ENCODE results near the gene IGFBP1. TPM values are rescaled to one million over a fixed set of nuclear protein-coding genes. Genes with fewer than 3 reads are reported as not detected.

IGFBP1 gene
- total RNA-seq, 6 experiments from 2014 or later, result not detected

- TF ChIP-seq CTCF (IDR thresholded peaks at IDR 0.05), result no peak
- H3K27ac Mint-ChIP-seq, result peak within 1 kb of the TSS; percentile 85; the same call in 1 of the 2 replicates
- peaks cover 31% of the 10 kb centered on the region for H3K4me1 Mint-ChIP-seq (ENCODE audit: low read depth)
- H3K36me3 Mint-ChIP-seq (ENCODE audit: low read depth), result peaks cover 10% of the 10 kb centered on the region; the same call in 1 of the 2 replicates
- H3K27me3 Mint-ChIP-seq (ENCODE audit: insufficient read depth), result no peaks in the 10 kb centered on the region
- H3K4me3 Mint-ChIP-seq, result no peak within 1 kb of the TSS
- no peak for DNase-seq
- H3K9me3 Mint-ChIP-seq, result peaks cover 7% of the 10 kb centered on the region; the same call in 1 of the 2 replicates
Measured at GRCh38 chr7:45873035-45873354, 15.3 kb upstream of the IGFBP1 start, which contains the start of gene CCDC201. Gene CCDC201, minus strand, starts transcription at chr7:45873082. Its CDS starts 75 bp downstream, at chr7:45873007.

- peaks cover 31% of the 10 kb centered on the region for H3K4me1 Mint-ChIP-seq (ENCODE audit: low read depth)
- H3K36me3 Mint-ChIP-seq (ENCODE audit: low read depth), result peaks cover 14% of the 10 kb centered on the region
- H3K27me3 Mint-ChIP-seq (ENCODE audit: insufficient read depth), result no peaks in the 10 kb centered on the region
- no peak overlapping the region for H3K4me3 Mint-ChIP-seq
- H3K27ac Mint-ChIP-seq, result no peak overlapping the region
- TF ChIP-seq CTCF (IDR thresholded peaks at IDR 0.05), result no peak
- H3K9me3 Mint-ChIP-seq, result peaks cover 11% of the 10 kb centered on the region; the same call in 1 of the 2 replicates
- no peak for DNase-seq
Measured at GRCh38 chr7:45873355-45873754, 14.9 kb upstream of the IGFBP1 start.

- peak; percentile 89 for DNase-seq
- Mint-ChIP-seq H3K4me1 (ENCODE audit: low read depth) (peaks cover 23% of the 10 kb centered on the region), H3K36me3 (ENCODE audit: low read depth) (peaks cover 25% of the 10 kb centered on the region), H3K4me3 (0 out of 2 replicates have a peak overlapping the region, but pooled peaks have one; percentile 20), H3K27me3 (ENCODE audit: insufficient read depth) (no peaks in the 10 kb centered on the region), H3K9me3 (peaks cover 23% of the 10 kb centered on the region), H3K27ac (peak overlapping the region; percentile 85)
- TF ChIP-seq CTCF (IDR thresholded peaks at IDR 0.05), result no peak
Measured at GRCh38 chr7:45874408-45875131, 13.7 kb upstream of the IGFBP1 start.

DNA sequence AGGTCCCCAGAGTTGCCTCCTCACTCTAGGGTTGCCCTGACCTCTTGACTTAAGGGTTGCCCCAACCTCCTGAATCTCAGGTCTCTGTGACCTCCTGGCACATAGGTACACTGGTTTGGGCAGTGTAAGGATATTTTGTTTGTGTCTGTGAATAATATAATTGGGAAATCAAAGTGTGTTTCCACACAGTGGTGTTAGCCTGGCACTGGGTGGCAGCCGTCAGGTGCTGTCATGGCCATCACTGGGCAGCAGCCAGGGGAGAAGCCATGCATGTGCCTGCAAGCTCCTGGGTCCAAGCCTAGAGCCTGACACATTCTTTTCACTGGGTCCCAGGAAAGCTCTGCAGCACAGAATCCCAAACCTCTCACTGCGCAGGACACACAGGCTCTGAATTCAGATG lies 11.8 kb upstream of the IGFBP1 start:
- TF ChIP-seq CTCF (IDR thresholded peaks at IDR 0.05), result no peak
- no peak overlapping the region for H3K27ac Mint-ChIP-seq

GRCh38 chr7:45878457-45879144 lies 9.7 kb upstream of the IGFBP1 start:
- H3K4me3 Mint-ChIP-seq, result no peak overlapping the region
- peaks cover 23% of the 10 kb centered on the region for H3K9me3 Mint-ChIP-seq
- H3K36me3 Mint-ChIP-seq (ENCODE audit: low read depth), result peaks cover 25% of the 10 kb centered on the region
- TF ChIP-seq CTCF (IDR thresholded peaks at IDR 0.05), result no peak
- H3K27me3 Mint-ChIP-seq (ENCODE audit: insufficient read depth), result no peaks in the 10 kb centered on the region
- DNase-seq, result no peak
- peaks cover 42% of the 10 kb centered on the region for H3K4me1 Mint-ChIP-seq (ENCODE audit: low read depth)
- no peak overlapping the region for H3K27ac Mint-ChIP-seq

More for the DNA sequence above, 11.8 kb upstream of the IGFBP1 start:
- no peak overlapping the region for H3K4me3 Mint-ChIP-seq
- peaks cover 23% of the 10 kb centered on the region for H3K9me3 Mint-ChIP-seq
- H3K27me3 Mint-ChIP-seq (ENCODE audit: insufficient read depth), result no peaks in the 10 kb centered on the region
- no peak for DNase-seq
- H3K4me1 Mint-ChIP-seq (ENCODE audit: low read depth), result peaks cover 27% of the 10 kb centered on the region
- peaks cover 25% of the 10 kb centered on the region for H3K36me3 Mint-ChIP-seq (ENCODE audit: low read depth)
